Psoas muscle (tissue), 8 donors: Measurements from ENCODE around the gene ACSL5. TPM values are rescaled to one million over a fixed set of nuclear protein-coding genes. Genes with fewer than 3 reads are reported as not detected.

Source experiments
- ATAC-seq, 4 donors: fragments of 200-7000 bp; cut with Tn5 transposase; one replicate each; pipeline ENCODE4 v1.9.1; 2020; ENCODE audit warnings: moderate library complexity in 3 of 4, mild to moderate bottlenecking in 2 of 4
- DNase-seq, 2 donors: peaks; one replicate each; pipeline ENCODE4 v3.0.0-alpha.2; 2020
- H3K27ac ChIP-seq: fragments of 200-600 bp; one replicate; pipeline ENCODE4 v1.8.0; 2022
- H3K27me3 ChIP-seq, 3 donors: fragments of 200-600 bp in 1 of 3; one replicate each; pipeline versions ENCODE4 v1.6.1 to v1.8.0; 2013 to 2022; ENCODE audit warnings: low read length in 2 of 3, mild to moderate bottlenecking in 2 of 3, moderate library complexity in 1 of 3; ENCODE audit not compliant: insufficient read depth in 3 of 3
- H3K36me3 ChIP-seq, 2 donors: fragments of 200-600 bp in 1 of 2; one replicate each; pipeline versions ENCODE4 v1.6.1 to v1.8.0; 2013 to 2022; ENCODE audit warnings: low read depth in 1 of 2, mild to moderate bottlenecking in 1 of 2, moderate library complexity in 1 of 2; ENCODE audit not compliant: insufficient read depth in 1 of 2
- H3K4me1 ChIP-seq: fragments of 200-600 bp; one replicate; pipeline ENCODE4 v1.8.0; 2022
- H3K4me3 ChIP-seq: fragments of 200-600 bp; one replicate; pipeline ENCODE4 v1.8.0; 2022; ENCODE audit warnings: mild to moderate bottlenecking
- H3K9me3 ChIP-seq: fragments of 200-600 bp; one replicate; pipeline ENCODE4 v1.8.0; 2022
- CTCF ChIP-seq: fragments of 200-600 bp; IDR thresholded peaks from one replicate; pipeline ENCODE4 v1.8.0; 2022; ENCODE audit warnings: antibody characterized with exemption
- WGBS, 3 donors: extraction: QIAGEN DNeasy Blood & Tissue Kit; methylation state at CpG; one replicate each; pipeline versions ENCODE4 v1.1.6 to v1.1.7; 2013; 5-methylcytosine and 5-hydroxymethylcytosine counted together
- intact Hi-C, 2 donors: fragments of 100-400 bp; cut with DNase I; formaldehyde crosslinking; loops; one replicate each; pipeline versions ENCODE4 v1.11.0 to v1.14.2; 2022
- polyA plus RNA-seq, 3 donors: library from polyadenylated mRNA; stranded (reverse); fragments of 200-250 nt; gene quantifications; one replicate each; pipeline ENCODE4 v1.2.3, GENCODE V29; 2013
- total RNA-seq, 4 donors: library from RNA; stranded (reverse); fragmentation: NEBNext Ultra II Directional in 2 of 4; extraction: Animal tissue kit (Norgen Biotek cat#: 25700) in 2 of 4; gene quantifications; one replicate each; pipeline versions ENCODE4 v1.2.1 to v1.2.4, GENCODE V29; 2021 to 2023
- donor health status: healthy with polysubstance abuse.
- donor health status: DM: no; HTN: no; CAD: no; lungs with moderate emphysema.
- donor health status: Bipolar disorder and iron deficiency.
- donor health status: healthy.
- donor health status: DM: yes; HTN: yes; CAD: no.
- donor health status: DM: no; HTN: no; CAD: no.
- donor health status: DM: no; HTN: no; CAD: no.
- donor health status: DM: yes; HTN: yes; CAD: no.

Gene ACSL5
- total and polyA plus RNA-seq, 7 donors, result 2.2 to 4.5 (median 3.4) TPM

- intact Hi-C loops, result no loop called here
- WGBS, 3 donors, result 79 to 88% (median 86%) methylated on average over 3 of the region's 3 CpGs
- Histone ChIP-seq H3K4me1 (no peaks in the 10 kb centered on the region), H3K9me3 (no peaks in the 10 kb centered on the region), H3K4me3 (no peak overlapping the region), H3K36me3 (no peaks in the 10 kb centered on the region), H3K27me3 (no peaks in the 10 kb centered on the region), H3K27ac (no peak overlapping the region)
- ATAC-seq, result no peak
- TF ChIP-seq CTCF, result peak; percentile 32
- DNase-seq, result no peak
These were observed 101.8 kb downstream of the ACSL5 start for GRCh38 chr10:112475575-112476218.

Other genes with a start within 250 kb of the ACSL5 start
- gene GPAM, start 190.4 kb upstream of the ACSL5 start, total RNA-seq, result 10 to 100 TPM; 10.2 to 20.1 (median 12.6) TPM
- 10 to 100 TPM in 1 of 3 donors, 1 to 10 TPM in 2; 3.2 to 11.9 (median 9.1) TPM for gene GPAM, start 190.4 kb upstream of the ACSL5 start, polyA plus RNA-seq
- gene TECTB, start 90.7 kb upstream of the ACSL5 start, total RNA-seq, result not detected
- gene TECTB, start 90.7 kb upstream of the ACSL5 start, polyA plus RNA-seq, result not detected
- gene ZDHHC6, start 72.8 kb downstream of the ACSL5 start, total RNA-seq, result 10 to 100 TPM; 10.8 to 15.3 (median 13.9) TPM
- gene ZDHHC6, start 72.8 kb downstream of the ACSL5 start, polyA plus RNA-seq, result 10 to 100 TPM; 10.7 to 27.7 (median 26.4) TPM
- 10 to 100 TPM; 18.5 to 23.1 (median 20.1) TPM for gene VTI1A, start 73.1 kb downstream of the ACSL5 start, total RNA-seq
- 10 to 100 TPM in 2 of 3 donors, 1 to 10 TPM in 1; 9.9 to 31.5 (median 20.8) TPM for gene VTI1A, start 73.1 kb downstream of the ACSL5 start, polyA plus RNA-seq